PC-3 (cell line): Measurements from ENCODE around the gene ATG2A. TPM values are rescaled to one million over a fixed set of nuclear protein-coding genes. Genes with fewer than 3 reads are reported as not detected.
"Not testable (repeated sequence)": the region's sequence is repeated elsewhere in the genome, so short reads cannot be mapped to it uniquely, and the experiment has no call there.

Experiments
- ATAC-seq: fragments of 200-7000 bp; cut with Tn5 transposase; 2 replicates; pipeline ENCODE4 v1.9.1; 2020; ENCODE audit warnings: mild to moderate bottlenecking, moderate library complexity
- BruUV-seq: library from RNA; stranded (reverse); fragments of 400-500 nt; replicated peaks from 2 replicates; lab custom pipeline; 2021; lab: Mats Ljungman, UMichigan
- CTCF ChIA-PET: fragments of 300-600 bp; sonication (Branson Sonifier 250); formaldehyde crosslinking; loops from one replicate; lab custom pipeline; 2022; ENCODE audit warnings: antibody characterized with exemption; lab: Charles Lee
- POLR2A ChIA-PET: fragments of 300-600 bp; sonication (Branson Sonifier 250); formaldehyde crosslinking; loops from one replicate; lab custom pipeline; 2022; ENCODE audit warnings: antibody characterized with exemption; ENCODE audit not compliant: unreplicated experiment; lab: Charles Lee
- DNase-seq: peaks from one replicate; pipeline ENCODE4 v3.0.0-alpha.2; 2015
- H2AFZ ChIP-seq: fragments of 300-600 bp; sonication (generic); 2 replicates; pipeline ENCODE4 v1.6.0; 2016; ENCODE audit warnings: antibody characterized with exemption, low read length
- H3F3A ChIP-seq: fragments of 300-600 bp; sonication (generic); one replicate; pipeline ENCODE4 v1.6.0; 2017; ENCODE audit warnings: antibody characterized with exemption, low read length, control low read depth, mild to moderate bottlenecking; ENCODE audit not compliant: unreplicated experiment
- H3K27ac ChIP-seq: fragments of 300-600 bp; sonication (generic); 2 replicates; pipeline ENCODE4 v1.5.1; 2016; ENCODE audit warnings: mild to moderate bottlenecking, low read length
- H3K27me3 ChIP-seq: fragments of 300-600 bp; sonication (generic); 2 replicates; pipeline ENCODE4 v1.6.1; 2016; ENCODE audit warnings: low read length, mixed read lengths
- H3K36me3 ChIP-seq: fragments of 300-600 bp; sonication (generic); 2 replicates; pipeline ENCODE4 v1.6.1; 2016; ENCODE audit warnings: low read depth, mixed run types, low read length, mixed read lengths
- H3K4me1 ChIP-seq: fragments of 300-600 bp; sonication (generic); 2 replicates; pipeline ENCODE4 v1.5.1; 2016; ENCODE audit warnings: low read length; ENCODE audit not compliant: insufficient read depth
- H3K4me2 ChIP-seq: fragments of 300-600 bp; sonication (generic); 2 replicates; pipeline ENCODE4 v1.6.0; 2016; ENCODE audit warnings: low read length
- H3K4me3 ChIP-seq: fragments of 300-600 bp; sonication (generic); 2 replicates; pipeline ENCODE4 v1.5.1; 2016; ENCODE audit warnings: mild to moderate bottlenecking, low read length, mixed read lengths
- H3K79me2 ChIP-seq: fragments of 300-600 bp; sonication (generic); 2 replicates; pipeline ENCODE4 v1.6.1; 2017; ENCODE audit warnings: low read length, mixed read lengths
- H3K9ac ChIP-seq: fragments of 300-600 bp; sonication (generic); 2 replicates; pipeline ENCODE4 v1.6.0; 2016; ENCODE audit warnings: mild to moderate bottlenecking, low read length
- H3K9me2 ChIP-seq: fragments of 300-600 bp; sonication (generic); replicated peaks from 2 replicates; pipeline ENCODE4 v1.6.1; 2016; ENCODE audit warnings: mixed run types, low read length, mixed read lengths
- H3K9me3 ChIP-seq: fragments of 300-600 bp; sonication (generic); 2 replicates; pipeline ENCODE4 v1.6.1; 2016; ENCODE audit warnings: low read length, mixed read lengths
- H4K20me1 ChIP-seq: fragments of 300-600 bp; sonication (generic); 2 replicates; pipeline ENCODE4 v1.6.1; 2016; ENCODE audit warnings: low read length, mixed read lengths
- EZH2 ChIP-seq: fragments of 300-600 bp; sonication (generic); IDR thresholded peaks from one replicate; pipeline ENCODE4 v1.6.1; 2017; ENCODE audit warnings: antibody characterized with exemption, mild to moderate bottlenecking, low read length; ENCODE audit not compliant: unreplicated experiment
- EZH2phosphoT487 ChIP-seq: fragments of 300-600 bp; sonication (generic); IDR thresholded peaks from 2 replicates; pipeline ENCODE4 v1.6.1; 2018; ENCODE audit warnings: mild to moderate bottlenecking, antibody characterized with exemption, low read length, borderline replicate concordance
- intact Hi-C: fragments of 100-400 bp; cut with micrococcal nuclease; formaldehyde crosslinking; loops from 2 replicates; pipeline ENCODE4 v1.9.0; 2023
- microRNA-seq: library from miRNA; unstranded; fragments of <30 nt; microRNA quantifications from one replicate; pipeline ENCODE4 v1.1.0, GENCODE V29; 2020; ENCODE audit not compliant: unreplicated experiment
- total RNA-seq: library from RNA; depleted of rRNA; stranded (reverse); fragments of >200 nt; gene quantifications from 2 replicates; pipeline ENCODE4 v1.2.3, GENCODE V29; 2014; rRNA removed
- TF ChIP-seq, protein P1 (sequence below): fragments of 300-600 bp; sonication (generic); conservative IDR thresholded peaks from 2 replicates; pipeline ENCODE4 v1.5.1; 2017; ENCODE audit warnings: antibody characterized with exemption, low read depth, mild to moderate bottlenecking, low read length

Gene ATG2A
- total RNA-seq, 1 experiment from 2014 or later = 45.6 TPM

- TF ChIP-seq EZH2 (no peak), EZH2phosphoT487 (no peak)
- TF ChIP-seq, protein P1, sequence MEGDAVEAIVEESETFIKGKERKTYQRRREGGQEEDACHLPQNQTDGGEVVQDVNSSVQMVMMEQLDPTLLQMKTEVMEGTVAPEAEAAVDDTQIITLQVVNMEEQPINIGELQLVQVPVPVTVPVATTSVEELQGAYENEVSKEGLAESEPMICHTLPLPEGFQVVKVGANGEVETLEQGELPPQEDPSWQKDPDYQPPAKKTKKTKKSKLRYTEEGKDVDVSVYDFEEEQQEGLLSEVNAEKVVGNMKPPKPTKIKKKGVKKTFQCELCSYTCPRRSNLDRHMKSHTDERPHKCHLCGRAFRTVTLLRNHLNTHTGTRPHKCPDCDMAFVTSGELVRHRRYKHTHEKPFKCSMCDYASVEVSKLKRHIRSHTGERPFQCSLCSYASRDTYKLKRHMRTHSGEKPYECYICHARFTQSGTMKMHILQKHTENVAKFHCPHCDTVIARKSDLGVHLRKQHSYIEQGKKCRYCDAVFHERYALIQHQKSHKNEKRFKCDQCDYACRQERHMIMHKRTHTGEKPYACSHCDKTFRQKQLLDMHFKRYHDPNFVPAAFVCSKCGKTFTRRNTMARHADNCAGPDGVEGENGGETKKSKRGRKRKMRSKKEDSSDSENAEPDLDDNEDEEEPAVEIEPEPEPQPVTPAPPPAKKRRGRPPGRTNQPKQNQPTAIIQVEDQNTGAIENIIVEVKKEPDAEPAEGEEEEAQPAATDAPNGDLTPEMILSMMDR = peak; percentile 96
- Histone ChIP-seq H3K9me2 (no peaks in the 10 kb centered on the region), H3K4me3 (no peak overlapping the region), H3K27me3 (no peaks in the 10 kb centered on the region), H3K9ac (no peak overlapping the region), H2AFZ (no peak overlapping the region), H3K4me1 (peaks cover 38% of the 10 kb centered on the region), H4K20me1 (no peaks in the 10 kb centered on the region), H3K27ac (no peak overlapping the region), H3K9me3 (no peaks in the 10 kb centered on the region), H3K4me2 (no peak overlapping the region), H3K36me3 (no peaks in the 10 kb centered on the region), H3F3A (no peaks in the 10 kb centered on the region), H3K79me2 (peaks cover 21% of the 10 kb centered on the region)
- ChIA-PET POLR2A (no interaction called here), CTCF (interaction anchor here (0.7 to 3.6 kb wide), 4 partner anchors 22 to 52 kb away, joined by 4 to 20 read pairs (median 11); no protein-coding TSS in a partner anchor)
- intact Hi-C loops = loop anchor here (1.0 to 5.0 kb wide), 4 partner anchors 32 to 160 kb away; partner anchors contain the start of genes EHD1 and MAP4K2
- peak; percentile 59 for ATAC-seq
- no TSS peak for BruUV-seq
- DNase-seq = peak; percentile 99
Observed at GRCh38 chr11:64846998-64847666, 69.9 kb downstream of the ATG2A start.

DNA sequence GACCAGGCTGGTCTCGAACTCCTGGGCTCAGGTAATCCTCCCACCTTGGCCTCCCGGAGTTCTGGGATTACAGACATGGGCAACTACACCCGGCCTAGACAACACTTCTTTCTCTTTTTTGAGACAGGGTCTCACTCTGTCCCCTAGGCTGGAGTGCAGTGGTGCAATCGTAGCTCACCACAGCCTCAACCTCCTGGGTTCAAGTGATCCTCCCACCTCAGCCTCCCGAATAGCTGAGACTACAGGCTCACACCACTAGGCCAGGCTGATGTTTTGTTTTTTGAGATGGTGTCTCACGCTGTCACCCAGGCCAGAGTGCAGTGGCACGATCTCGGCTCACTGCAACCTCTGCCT is 71.3 kb downstream of the ATG2A start:
- CTCF ChIA-PET = interaction anchor here (0.6 to 3.6 kb wide), 3 partner anchors 24 to 152 kb away, joined by 3 to 17 read pairs (median 3); no protein-coding TSS in a partner anchor
- H3K4me3 ChIP-seq, H3K27ac ChIP-seq, H3K36me3 ChIP-seq, ATAC-seq, H3F3A ChIP-seq, DNase-seq, H4K20me1 ChIP-seq, BruUV-seq, H3K9ac ChIP-seq, POLR2A ChIA-PET, H2AFZ ChIP-seq, H3K9me2 ChIP-seq, H3K27me3 ChIP-seq, H3K9me3 ChIP-seq, H3K4me2 ChIP-seq: not testable (repeated sequence)
- peaks cover 43% of the 10 kb centered on the region for H3K4me1 ChIP-seq
- H3K79me2 ChIP-seq = peaks cover 28% of the 10 kb centered on the region
- intact Hi-C loops = loop anchor here (2.0 to 5.0 kb wide), 3 partner anchors 33 to 162 kb away; partner anchors contain the start of genes EHD1 and MAP4K2

- ATAC-seq (no peak), DNase-seq (no peak)
- H3K27ac ChIP-seq = no peak overlapping the region
- no peaks in the 10 kb centered on the region for H3K9me2 ChIP-seq
- peak overlapping the region; percentile 72; the same call in 1 of the 2 replicates for H3K9ac ChIP-seq
- BruUV-seq = TSS peak; percentile 39
- ChIA-PET CTCF (interaction anchor here (1.1 kb wide), 1 partner anchor 153 kb away, joined by 3 read pairs; no protein-coding TSS in a partner anchor), POLR2A (no interaction called here)
- peak overlapping the region; percentile 97 for H3K4me2 ChIP-seq
- H3K27me3 ChIP-seq = no peaks in the 10 kb centered on the region
- no peaks in the 10 kb centered on the region for H3F3A ChIP-seq
- TF ChIP-seq EZH2phosphoT487 (no peak), EZH2 (no peak)
- TF ChIP-seq, protein P1 = no peak
- H4K20me1 ChIP-seq = no peaks in the 10 kb centered on the region
- no peaks in the 10 kb centered on the region for H3K9me3 ChIP-seq
- peaks cover 43% of the 10 kb centered on the region for H3K4me1 ChIP-seq
- H3K79me2 ChIP-seq = peaks cover 28% of the 10 kb centered on the region
- peak overlapping the region; percentile 89 for H2AFZ ChIP-seq
- H3K4me3 ChIP-seq = peak overlapping the region; percentile 83
- H3K36me3 ChIP-seq = 0 out of 2 replicates have a peak, but pooled peaks cover 3% of the 10 kb centered on the region
- intact Hi-C loops = loop anchor here (5.0 kb wide), 1 partner anchor 162 kb away; no protein-coding TSS in a partner anchor
Observed at GRCh38 chr11:64845129-64845775, 71.8 kb downstream of the ATG2A start.

Small RNA genes lying within 50 kb of the gene (microRNA-seq; reads per million reads assigned to microRNA genes)
- gene MIR6749 (not detected), gene MIR6750 (3.3 reads per million, percentile 9 among the genes with 10 or more reads in this experiment)

Other genes with a start within 250 kb of the ATG2A start
- gene NRXN2, start 194.0 kb downstream of the ATG2A start, total RNA-seq = not detected in 2 replicates
- gene RASGRP2, start 173.1 kb downstream of the ATG2A start, total RNA-seq = not detected in 2 replicates
- 0.95 and 1.3 TPM in 2 replicates for gene PYGM, start 157.2 kb downstream of the ATG2A start, total RNA-seq
- gene SF1, start 138.7 kb downstream of the ATG2A start, total RNA-seq = 209 and 217 TPM in 2 replicates
- 55.6 and 57.0 TPM in 2 replicates for gene MAP4K2, start 114.0 kb downstream of the ATG2A start, total RNA-seq
- 46.1 and 54.1 TPM in 2 replicates for gene MEN1, start 106.7 kb downstream of the ATG2A start, total RNA-seq
- gene CDC42BPG, start 72.6 kb downstream of the ATG2A start, total RNA-seq = 14.5 and 30.5 TPM in 2 replicates
- 340 and 370 TPM in 2 replicates for gene EHD1, start 38.6 kb downstream of the ATG2A start, total RNA-seq
- gene PPP2R5B, start 7.5 kb upstream of the ATG2A start, total RNA-seq = 24.9 and 31.3 TPM in 2 replicates
- not detected in 2 replicates for gene GPHA2, start 18.7 kb upstream of the ATG2A start, total RNA-seq
- gene MAJIN, start 54.9 kb upstream of the ATG2A start, total RNA-seq = not detected in 2 replicates
- 0.52 TPM in 1 of 2 replicates, not detected in the other for gene BATF2, start 79.8 kb upstream of the ATG2A start, total RNA-seq
- gene ARL2, start 97.0 kb upstream of the ATG2A start, total RNA-seq = 86.0 and 107 TPM in 2 replicates
- gene SNX15, start 110.2 kb upstream of the ATG2A start, total RNA-seq = 15.1 and 40.4 TPM in 2 replicates
- 61.0 and 82.0 TPM in 2 replicates for gene SAC3D1, start 124.0 kb upstream of the ATG2A start, total RNA-seq
- 0.47 TPM in 1 of 2 replicates, not detected in the other for gene NAALADL1, start 141.3 kb upstream of the ATG2A start, total RNA-seq
- gene CDCA5, start 166.8 kb upstream of the ATG2A start, total RNA-seq = 67.1 and 73.4 TPM in 2 replicates
- 98.7 and 103 TPM in 2 replicates for gene ZFPL1, start 167.0 kb upstream of the ATG2A start, total RNA-seq
- 414 and 743 TPM in 2 replicates for gene VPS51, start 179.0 kb upstream of the ATG2A start, total RNA-seq
- gene TM7SF2, start 194.7 kb upstream of the ATG2A start, total RNA-seq = 38.4 and 44.2 TPM in 2 replicates
- 48.2 and 59.0 TPM in 2 replicates for gene ZNHIT2, start 200.5 kb upstream of the ATG2A start, total RNA-seq
- 1,119 and 1,157 TPM in 2 replicates for gene FAU, start 204.9 kb upstream of the ATG2A start, total RNA-seq
- gene MRPL49, start 205.1 kb upstream of the ATG2A start, total RNA-seq = 163 and 183 TPM in 2 replicates
- 22.3 and 33.2 TPM in 2 replicates for gene SYVN1, start 217.3 kb upstream of the ATG2A start, total RNA-seq